ENCODE results near the gene EEPD1.
"Not testable (repeated sequence)": the region's sequence is repeated elsewhere in the genome, so short reads cannot be mapped to it uniquely, and the experiment has no call there.

Gene EEPD1

GRCh38 chr7:36152756-36153570, at the start of gene EEPD1:
TSS of gene EEPD1 (plus strand) at chr7:36153254. CDS start at chr7:36154325, 1,071 bp downstream.
- Histone ChIP-seq H3K27ac (no peak within 1 kb of the TSS), H3K9me3 (ENCODE audit: low read depth, low read length) (no peaks in the 10 kb centered on the region), H3K36me3 (ENCODE audit: insufficient read depth, low read length) (no peaks in the 10 kb centered on the region), H3K4me3 (peak within 1 kb of the TSS; percentile 93), H3K9ac (ENCODE audit: insufficient read length) (peak within 1 kb of the TSS; percentile 67)
- DNase-seq (ENCODE audit: low read depth, low spot score), result peak; percentile 92
- no peak for TF ChIP-seq EZH2 (IDR thresholded peaks at IDR 0.05)
- TF ChIP-seq POLR2AphosphoS5 (IDR thresholded peaks at IDR 0.05; ENCODE audit: borderline replicate concordance, low read depth, low read length), result peak; percentile 52; the same call in 1 of the 2 replicates
- TF ChIP-seq FOXP2 (optimal IDR thresholded peaks at IDR 0.05; ENCODE audit: control extremely low read depth, extremely low read length, insufficient read depth), result no peak

DNA sequence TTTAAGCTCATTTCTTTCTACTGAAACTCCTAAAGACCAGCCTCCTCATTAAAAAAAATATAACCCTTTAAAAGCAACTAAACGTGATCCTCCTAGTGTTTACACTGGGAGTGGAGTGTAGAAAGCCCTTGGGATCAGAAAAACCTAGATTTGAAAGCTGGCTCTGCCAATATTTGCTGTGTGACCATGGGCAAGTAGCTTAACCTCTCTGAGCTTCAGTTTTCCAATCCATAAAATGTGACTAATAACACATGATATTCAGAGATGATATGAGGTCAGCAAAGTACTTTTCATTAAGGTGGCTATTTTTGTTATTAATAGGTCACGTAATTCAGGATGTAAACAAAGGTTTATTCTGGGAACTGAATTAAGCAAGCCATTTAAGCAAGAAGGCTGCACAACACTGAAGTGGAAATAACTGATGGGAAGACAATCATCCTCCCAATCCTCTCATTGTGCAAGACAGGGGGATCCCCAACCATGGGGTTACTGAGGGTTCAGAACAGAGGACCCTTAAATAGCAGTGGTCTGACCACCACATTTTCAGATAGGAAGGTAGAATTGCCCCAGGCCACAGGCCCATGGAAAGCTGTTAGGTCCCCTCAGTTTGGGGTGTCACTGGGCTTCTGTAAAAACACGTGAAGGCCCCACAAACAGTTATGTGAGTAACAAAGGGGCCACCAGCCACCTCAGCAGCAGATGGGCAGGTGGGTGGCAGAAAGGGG, 49.1 kb upstream of the EEPD1 start:
- DNase-seq (ENCODE audit: low read depth, low spot score), result no peak
- Histone ChIP-seq H3K9me3 (ENCODE audit: low read depth, low read length) (no peaks in the 10 kb centered on the region), H3K9ac (ENCODE audit: insufficient read length) (no peak overlapping the region), H3K4me3 (no peak overlapping the region), H3K27ac (no peak overlapping the region), H3K36me3 (ENCODE audit: insufficient read depth, low read length) (no peaks in the 10 kb centered on the region)
- TF ChIP-seq POLR2AphosphoS5 (IDR thresholded peaks at IDR 0.05; ENCODE audit: borderline replicate concordance, low read depth, low read length), result no peak
- no peak for TF ChIP-seq FOXP2 (optimal IDR thresholded peaks at IDR 0.05; ENCODE audit: control extremely low read depth, extremely low read length, insufficient read depth)
- TF ChIP-seq EZH2 (IDR thresholded peaks at IDR 0.05), result no peak

DNA sequence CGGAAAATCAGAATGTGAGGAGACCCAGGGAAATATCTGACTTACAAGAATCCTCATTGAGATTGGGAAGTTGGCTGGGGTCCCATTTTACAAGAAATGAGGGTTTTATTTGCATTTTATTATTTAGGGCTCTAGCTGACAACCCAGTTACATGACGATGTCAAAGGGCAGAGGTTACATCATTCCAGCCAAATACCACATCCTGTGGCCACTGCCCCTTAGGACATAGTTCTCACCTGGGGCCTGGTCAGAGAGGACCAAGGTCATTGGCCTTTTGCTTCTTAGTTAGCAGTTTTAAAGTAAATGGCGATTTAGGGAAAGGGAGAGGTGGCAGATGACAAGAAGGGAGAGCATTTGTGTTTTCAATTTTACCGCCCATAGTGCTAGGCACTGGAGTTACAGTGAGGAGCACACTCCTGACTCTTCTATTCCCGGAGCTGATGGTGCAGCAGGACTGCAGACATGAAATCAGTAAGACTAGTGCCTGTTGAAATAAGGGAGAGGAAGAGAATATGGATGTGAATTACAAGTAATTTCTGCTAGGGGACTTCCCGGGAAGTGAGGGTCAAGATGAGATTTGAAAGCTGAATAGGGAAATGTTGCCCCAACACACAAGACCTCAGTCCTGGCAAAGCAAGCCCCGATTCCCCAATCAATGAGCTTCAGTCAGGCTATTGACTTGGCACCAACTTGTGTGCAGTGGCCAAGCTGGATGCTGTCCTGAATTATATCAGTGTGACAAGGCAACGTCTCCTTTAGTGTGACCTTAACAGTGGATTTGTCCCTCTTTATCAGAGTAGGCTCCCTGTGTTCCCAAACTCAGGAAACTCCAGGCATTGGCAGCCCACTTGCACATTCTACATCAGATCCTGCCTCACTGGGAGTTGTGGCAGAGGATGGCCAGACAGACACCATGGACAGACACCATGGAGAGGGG, 45.8 kb upstream of the EEPD1 start:
- H3K9ac ChIP-seq (ENCODE audit: insufficient read length); DNase-seq (ENCODE audit: low read depth, low spot score); H3K4me3 ChIP-seq; H3K36me3 ChIP-seq (ENCODE audit: insufficient read depth, low read length); H3K9me3 ChIP-seq (ENCODE audit: low read depth, low read length); H3K27ac ChIP-seq: not testable (repeated sequence)

DNA sequence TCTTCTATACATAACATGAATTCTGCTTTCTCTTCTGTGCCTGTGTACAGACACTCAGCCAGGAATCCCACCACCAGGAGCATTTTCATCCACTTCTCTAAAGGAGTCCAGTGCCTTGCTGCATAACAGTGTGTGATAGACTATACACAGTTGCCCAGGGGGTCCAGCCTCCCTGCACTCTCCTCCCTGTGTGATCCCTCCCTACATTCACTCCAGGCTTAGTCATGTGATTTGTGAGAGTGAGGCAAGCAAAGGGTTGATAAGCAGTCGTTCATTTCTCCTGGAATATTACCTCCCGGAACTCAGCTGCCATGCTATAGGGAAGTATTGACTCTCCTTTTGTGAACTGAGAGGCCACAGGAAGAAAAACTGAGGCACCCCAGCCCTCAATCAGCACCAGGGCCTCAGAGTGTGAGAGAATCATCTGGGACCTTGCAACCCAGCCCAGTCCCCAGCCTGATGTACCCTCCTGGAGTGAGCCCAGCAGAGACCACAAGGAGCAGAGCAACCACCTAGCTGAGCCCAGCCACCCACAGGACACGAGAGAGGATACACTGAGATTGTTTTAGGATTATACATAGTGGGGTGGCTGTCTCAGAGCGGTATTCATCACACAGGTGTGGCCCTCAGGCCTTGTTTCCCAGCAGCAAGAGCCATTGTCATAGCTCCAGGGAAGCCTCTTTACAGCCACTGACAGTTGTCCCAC, 45.0 kb upstream of the EEPD1 start:
- H3K36me3 ChIP-seq (ENCODE audit: insufficient read depth, low read length), result no peaks in the 10 kb centered on the region
- H3K4me3 ChIP-seq, result no peak overlapping the region
- H3K9me3 ChIP-seq (ENCODE audit: low read depth, low read length), result no peaks in the 10 kb centered on the region
- no peak overlapping the region for H3K27ac ChIP-seq
- TF ChIP-seq EZH2 (IDR thresholded peaks at IDR 0.05) (no peak), FOXP2 (optimal IDR thresholded peaks at IDR 0.05; ENCODE audit: control extremely low read depth, extremely low read length, insufficient read depth) (no peak), POLR2AphosphoS5 (IDR thresholded peaks at IDR 0.05; ENCODE audit: borderline replicate concordance, low read depth, low read length) (no peak)
- DNase-seq (ENCODE audit: low read depth, low spot score), result no peak
- no peak overlapping the region for H3K9ac ChIP-seq (ENCODE audit: insufficient read length)

GRCh38 chr7:36109013-36109627, 43.9 kb upstream of the EEPD1 start:
- H3K9me3 ChIP-seq (ENCODE audit: low read depth, low read length), result no peaks in the 10 kb centered on the region
- no peak overlapping the region for H3K9ac ChIP-seq (ENCODE audit: insufficient read length)
- TF ChIP-seq POLR2AphosphoS5 (IDR thresholded peaks at IDR 0.05; ENCODE audit: borderline replicate concordance, low read depth, low read length), result no peak
- no peak for TF ChIP-seq EZH2 (IDR thresholded peaks at IDR 0.05)
- TF ChIP-seq FOXP2 (optimal IDR thresholded peaks at IDR 0.05; ENCODE audit: control extremely low read depth, extremely low read length, insufficient read depth), result no peak
- H3K36me3 ChIP-seq (ENCODE audit: insufficient read depth, low read length), result no peaks in the 10 kb centered on the region
- no peak for DNase-seq (ENCODE audit: low read depth, low spot score)
- no peak overlapping the region for H3K4me3 ChIP-seq
- H3K27ac ChIP-seq, result no peak overlapping the region

GRCh38 chr7:36110584-36110983, 42.5 kb upstream of the EEPD1 start:
- H3K4me3 ChIP-seq, result no peak overlapping the region
- no peaks in the 10 kb centered on the region for H3K36me3 ChIP-seq (ENCODE audit: insufficient read depth, low read length)
- DNase-seq (ENCODE audit: low read depth, low spot score), result no peak
- TF ChIP-seq EZH2 (IDR thresholded peaks at IDR 0.05), result no peak
- no peak for TF ChIP-seq FOXP2 (optimal IDR thresholded peaks at IDR 0.05; ENCODE audit: control extremely low read depth, extremely low read length, insufficient read depth)
- no peak for TF ChIP-seq POLR2AphosphoS5 (IDR thresholded peaks at IDR 0.05; ENCODE audit: borderline replicate concordance, low read depth, low read length)
- no peak overlapping the region for H3K27ac ChIP-seq
- no peaks in the 10 kb centered on the region for H3K9me3 ChIP-seq (ENCODE audit: low read depth, low read length)
- no peak overlapping the region for H3K9ac ChIP-seq (ENCODE audit: insufficient read length)

DNA sequence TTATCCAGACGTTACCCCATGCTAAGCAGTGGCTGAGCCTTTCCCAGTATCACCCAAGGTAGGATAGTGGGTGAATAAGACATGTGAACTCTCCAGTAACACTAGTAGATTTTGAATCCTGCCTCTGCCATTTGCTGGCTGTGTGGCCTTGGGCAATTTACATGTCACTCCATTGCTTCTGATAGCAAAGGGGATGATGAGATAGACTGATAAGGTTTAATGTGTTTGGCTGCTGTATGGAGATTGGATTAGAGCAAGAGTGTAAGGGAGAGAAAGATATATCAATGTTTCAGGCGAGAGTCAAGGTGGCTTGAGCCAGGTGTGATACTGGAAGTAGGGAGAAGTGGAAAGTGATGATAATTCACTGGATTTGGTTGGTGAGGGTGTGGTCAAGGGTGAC, 40.1 kb upstream of the EEPD1 start:
- H3K36me3 ChIP-seq (ENCODE audit: insufficient read depth, low read length), result no peaks in the 10 kb centered on the region
- no peak overlapping the region for H3K27ac ChIP-seq
- no peak overlapping the region for H3K4me3 ChIP-seq
- TF ChIP-seq POLR2AphosphoS5 (IDR thresholded peaks at IDR 0.05; ENCODE audit: borderline replicate concordance, low read depth, low read length) (no peak), EZH2 (IDR thresholded peaks at IDR 0.05) (no peak), FOXP2 (optimal IDR thresholded peaks at IDR 0.05; ENCODE audit: control extremely low read depth, extremely low read length, insufficient read depth) (no peak)
- H3K9me3 ChIP-seq (ENCODE audit: low read depth, low read length), result no peaks in the 10 kb centered on the region
- H3K9ac ChIP-seq (ENCODE audit: insufficient read length), result no peak overlapping the region
- DNase-seq (ENCODE audit: low read depth, low spot score), result no peak

Data from SK-N-MC (cell line).